Activated naive CD8-positive, alpha-beta T cell treated with anti-CD3 and anti-CD28 coated beads, Interleukin-2, amount 50 U/mL, for 16 hours (primary cell): Measurements from ENCODE around the gene GHSR.

Experiments
- DNase-seq: peaks from one replicate; pipeline ENCODE4 v3.0.0-alpha.2; 2020; ENCODE audit warnings: low read depth, low spot score

The GHSR gene

DNA sequence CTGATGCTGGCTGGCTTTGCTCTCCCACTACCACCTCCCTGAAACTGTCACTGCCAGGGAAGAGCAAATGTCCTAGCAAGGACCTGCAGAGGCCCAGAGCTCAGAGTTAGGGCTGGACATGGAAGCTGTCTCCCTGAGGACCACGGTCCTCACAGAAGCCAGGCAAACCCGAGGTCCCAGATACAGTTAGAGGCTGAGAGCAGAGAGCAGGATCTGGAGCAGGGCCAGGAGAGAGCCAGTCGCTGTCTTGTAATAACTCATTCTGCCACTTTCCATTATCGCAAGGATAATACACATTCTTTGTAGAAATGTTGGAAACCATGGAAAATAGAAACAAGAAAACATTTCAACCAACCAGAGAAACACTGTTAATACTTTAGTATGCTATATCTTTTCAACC is 10.1 kb downstream of the GHSR start:
- DNase-seq = no peak

DNA sequence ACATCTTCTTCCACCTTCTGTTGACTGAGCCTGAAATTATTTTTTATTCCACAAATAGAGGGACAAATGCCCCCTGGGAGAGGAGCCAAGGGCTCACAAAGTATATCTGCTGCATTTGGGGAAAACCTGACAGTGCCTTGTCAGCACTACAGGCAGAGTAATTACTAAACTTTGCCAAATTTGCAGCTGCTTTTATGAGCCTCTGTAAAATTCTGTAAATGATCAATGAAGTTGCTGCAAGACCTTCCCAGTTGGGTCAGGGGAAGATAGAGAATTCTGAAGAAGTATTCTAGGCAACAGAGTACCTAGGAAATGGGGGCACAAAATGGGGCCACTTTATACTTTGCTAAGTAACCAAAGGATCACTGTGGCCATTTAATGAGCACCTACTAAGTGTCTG is 10.5 kb downstream of the GHSR start:
- no peak for DNase-seq

DNA sequence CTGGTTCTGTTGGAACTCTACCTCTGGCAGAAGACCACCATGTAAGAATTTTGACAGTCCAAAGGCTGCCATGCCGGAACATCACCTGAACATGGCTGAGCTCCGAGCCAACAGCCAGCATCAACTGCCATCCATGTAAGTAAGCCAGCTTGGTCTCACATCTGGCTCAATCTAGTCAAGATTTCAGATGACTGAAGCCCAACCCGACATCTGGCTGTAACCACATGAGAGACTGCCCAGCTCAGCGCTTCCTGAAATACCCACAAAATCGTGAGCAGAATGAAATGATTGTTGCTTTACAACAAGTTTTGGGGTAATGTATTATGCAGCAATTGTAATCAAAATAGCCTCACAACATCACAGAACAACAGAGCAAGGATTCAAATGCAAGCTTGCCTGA is 32.9 kb downstream of the GHSR start:
- DNase-seq = no peak

DNA sequence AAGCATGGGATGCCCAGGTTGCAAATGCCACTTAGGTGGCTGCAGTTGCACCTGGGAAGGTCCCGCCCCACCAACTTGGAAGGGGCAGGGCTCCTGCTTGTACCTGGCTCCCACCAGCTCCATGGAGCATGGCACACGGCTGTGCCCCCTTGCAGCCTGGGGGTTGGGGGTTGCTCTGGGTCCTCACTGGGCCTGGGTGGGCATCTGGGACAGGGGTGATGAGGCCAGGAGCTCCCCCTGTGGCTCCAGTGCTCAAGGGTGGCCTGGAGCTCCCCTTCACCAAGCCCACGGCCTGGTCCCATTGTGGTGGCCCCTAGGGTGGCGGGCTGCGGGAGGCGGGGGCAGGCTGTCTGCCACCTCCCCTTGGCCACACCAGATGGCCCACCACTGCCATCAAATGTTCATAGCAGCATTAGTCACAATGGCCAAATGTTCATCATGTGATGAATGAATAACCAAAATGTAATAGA is 36.7 kb downstream of the GHSR start:
- no peak for DNase-seq

DNA sequence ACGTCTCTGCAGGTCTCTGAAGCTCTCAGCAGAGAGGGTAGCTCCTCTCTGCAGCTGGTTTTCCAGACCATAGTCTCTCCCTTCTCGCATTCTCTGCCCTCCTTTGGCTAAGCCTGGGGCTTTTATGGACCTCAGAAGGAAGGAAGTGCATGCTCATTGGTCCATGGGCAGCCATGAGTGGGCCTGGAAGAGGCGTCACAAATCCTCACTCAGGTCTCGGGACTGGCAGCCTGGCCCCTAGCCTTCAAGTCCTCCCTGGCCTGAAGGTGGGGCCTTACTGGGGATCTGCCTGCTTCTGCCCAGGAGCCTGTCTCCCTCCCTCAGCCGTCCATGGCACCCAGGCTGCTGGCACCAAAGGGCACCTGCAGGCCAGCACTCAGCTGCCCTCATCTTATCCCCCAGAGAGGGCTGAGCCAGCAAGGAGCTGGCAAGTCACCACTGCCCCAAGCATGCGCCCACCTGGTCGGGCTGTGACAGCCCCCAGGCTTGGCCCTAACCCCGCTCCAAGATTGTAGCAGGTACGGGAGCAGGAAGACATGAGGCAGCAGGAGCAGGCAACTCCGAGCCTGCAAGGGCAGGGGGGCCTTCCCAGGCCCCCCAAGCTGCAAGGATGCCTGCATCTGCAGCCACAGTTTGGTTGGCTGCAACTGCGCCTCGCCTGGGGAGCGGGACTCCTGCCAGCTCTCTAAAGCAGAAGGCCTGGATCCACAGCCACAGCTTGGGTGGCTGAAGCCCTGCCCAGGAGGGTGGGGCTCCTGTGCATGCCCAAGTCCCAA is 37.4 kb downstream of the GHSR start:
- no peak for DNase-seq

DNA sequence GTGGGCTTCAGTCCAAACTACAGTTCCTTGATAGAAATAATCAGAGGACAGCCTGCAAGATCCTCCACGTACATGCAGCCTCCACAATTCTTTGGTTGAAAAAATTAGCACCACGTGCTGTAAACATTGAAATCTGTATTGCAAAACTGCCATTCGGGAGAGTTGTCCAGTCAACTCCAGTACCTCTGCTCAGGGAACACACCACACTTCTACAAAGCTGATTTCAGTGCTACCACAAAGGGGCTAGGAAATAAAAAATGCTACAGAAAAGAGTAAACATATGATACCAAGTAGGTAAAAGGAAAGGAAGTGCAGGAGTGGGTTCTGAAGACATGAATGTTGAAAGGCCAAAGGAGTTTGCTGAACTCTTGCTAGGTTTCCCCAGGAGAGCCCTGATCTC is 40.4 kb downstream of the GHSR start:
- no peak for DNase-seq

DNA sequence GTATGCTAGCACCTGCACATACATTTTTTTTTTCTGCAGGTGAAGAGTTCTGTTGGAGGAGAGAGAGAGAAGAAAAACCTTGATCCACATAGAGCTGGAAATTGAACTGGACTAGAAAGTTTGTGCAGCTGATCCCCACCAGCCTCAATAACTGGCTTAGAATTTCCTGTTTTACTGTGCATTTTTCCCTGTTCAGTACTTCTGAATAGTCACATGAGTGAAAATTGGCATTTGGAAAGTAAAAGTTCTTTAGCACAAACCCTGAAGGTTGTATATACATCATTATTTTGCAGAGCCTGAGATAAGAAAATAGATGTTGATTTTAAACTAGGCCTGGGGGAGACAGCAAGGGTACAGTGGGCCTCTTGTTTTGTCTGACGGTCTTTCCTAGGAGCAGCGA is 42.3 kb downstream of the GHSR start:
- DNase-seq = no peak

DNA sequence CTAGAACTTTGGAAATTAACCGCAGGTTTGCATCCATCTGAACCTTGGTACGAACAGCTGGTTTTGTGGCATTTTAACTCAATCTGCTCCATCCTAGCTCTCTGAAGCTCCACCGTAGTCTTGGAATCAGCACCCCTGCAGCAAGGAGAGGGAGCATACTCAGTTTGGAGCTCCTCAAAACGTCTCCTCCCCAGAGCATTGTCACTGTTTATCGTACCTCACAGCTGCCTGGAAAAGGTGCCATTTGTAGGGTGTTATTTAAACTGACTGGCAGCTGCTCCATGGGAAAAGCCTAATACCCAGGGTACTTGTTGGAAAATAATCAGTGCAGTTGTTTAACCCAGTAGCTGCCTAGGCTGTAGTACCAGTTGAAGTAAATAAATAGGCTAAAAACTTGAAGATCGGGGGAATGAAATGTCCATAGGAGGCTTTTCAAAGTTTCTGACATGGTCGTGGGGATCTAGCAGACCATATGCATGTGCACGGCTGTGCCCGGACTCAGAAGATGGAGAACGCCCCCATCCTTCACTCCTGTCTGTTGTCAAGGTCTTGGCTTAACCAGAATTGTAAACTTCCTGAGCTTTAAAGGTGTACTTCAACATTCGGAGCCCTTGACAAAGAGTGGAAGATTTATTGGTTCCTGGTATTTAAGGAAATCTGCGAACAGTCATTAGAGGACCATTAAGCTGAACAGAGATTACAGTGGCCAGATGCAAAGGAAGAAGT is 43.9 kb downstream of the GHSR start:
- no peak for DNase-seq

DNA sequence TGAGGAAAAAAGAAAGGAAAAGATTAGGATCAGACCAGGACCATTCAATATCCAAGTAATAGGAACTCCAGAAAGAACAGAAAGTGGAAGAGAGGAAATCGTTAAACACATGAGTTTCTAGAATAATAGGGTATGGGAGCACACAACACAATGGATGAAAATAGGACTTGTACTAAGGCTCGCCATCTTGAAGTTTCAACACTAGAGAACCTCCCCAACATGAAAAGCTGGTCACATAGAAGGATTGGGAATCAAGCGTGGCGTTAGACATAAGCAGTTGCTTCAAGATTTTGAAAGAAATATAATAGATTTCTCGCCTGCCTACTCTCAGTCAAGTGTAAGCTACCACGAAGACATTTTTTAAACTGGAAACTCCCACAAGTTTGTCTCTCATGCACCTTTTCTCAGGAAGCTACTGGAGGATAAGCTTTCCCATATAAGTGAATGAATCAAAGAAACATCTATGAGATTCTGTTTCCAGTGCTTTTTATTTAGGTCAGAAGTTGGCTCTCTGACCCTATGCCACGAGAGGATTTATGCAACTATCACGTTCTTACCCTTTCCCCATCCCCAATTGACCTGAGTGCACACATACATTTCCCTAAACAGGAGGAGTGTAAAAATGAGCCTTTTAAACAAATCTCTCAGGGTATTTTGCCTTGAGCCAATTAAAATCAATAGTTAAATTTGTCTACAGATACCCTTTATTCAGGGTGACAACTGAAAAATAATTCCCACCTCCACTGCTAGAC is 45.2 kb downstream of the GHSR start:
- no peak for DNase-seq

DNA sequence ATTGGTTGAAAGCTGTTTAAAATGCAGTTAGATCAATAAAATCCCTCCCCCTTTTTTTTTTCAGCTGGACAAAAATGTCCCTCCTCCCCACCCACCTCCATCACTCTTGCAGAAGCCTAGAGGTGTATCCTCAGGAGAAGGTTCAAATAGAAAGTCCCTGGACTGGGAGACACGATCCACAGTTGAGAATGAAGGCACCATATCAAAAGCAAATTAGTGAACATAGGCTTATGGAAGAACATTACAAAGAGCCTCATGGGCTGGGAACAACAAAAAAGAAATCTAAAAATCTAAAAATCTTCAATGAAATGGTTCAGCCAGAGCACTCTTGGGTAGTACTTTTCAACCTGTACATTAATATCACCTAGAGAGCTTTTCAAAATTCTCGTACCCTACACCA is 46.2 kb downstream of the GHSR start:
- DNase-seq = no peak

DNA sequence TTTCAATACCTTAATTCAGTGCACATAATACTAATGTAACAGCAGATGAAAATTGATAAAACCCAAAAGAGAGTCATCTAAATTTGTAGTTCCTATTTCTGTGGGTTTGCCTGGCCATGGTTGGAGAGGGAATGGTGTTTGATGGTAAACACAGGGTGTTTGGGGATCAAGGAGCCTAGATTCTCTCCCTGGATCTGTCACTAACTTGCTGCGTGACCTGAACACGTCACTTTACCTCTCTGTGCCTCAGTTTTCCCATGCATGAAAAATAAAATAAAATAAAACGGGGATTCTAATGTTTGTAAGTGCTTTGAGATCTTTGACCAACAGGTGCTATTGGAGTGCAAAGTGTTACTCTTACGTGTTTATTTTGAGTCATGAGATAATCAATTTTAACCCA is 49.8 kb downstream of the GHSR start:
- DNase-seq = no peak

DNA sequence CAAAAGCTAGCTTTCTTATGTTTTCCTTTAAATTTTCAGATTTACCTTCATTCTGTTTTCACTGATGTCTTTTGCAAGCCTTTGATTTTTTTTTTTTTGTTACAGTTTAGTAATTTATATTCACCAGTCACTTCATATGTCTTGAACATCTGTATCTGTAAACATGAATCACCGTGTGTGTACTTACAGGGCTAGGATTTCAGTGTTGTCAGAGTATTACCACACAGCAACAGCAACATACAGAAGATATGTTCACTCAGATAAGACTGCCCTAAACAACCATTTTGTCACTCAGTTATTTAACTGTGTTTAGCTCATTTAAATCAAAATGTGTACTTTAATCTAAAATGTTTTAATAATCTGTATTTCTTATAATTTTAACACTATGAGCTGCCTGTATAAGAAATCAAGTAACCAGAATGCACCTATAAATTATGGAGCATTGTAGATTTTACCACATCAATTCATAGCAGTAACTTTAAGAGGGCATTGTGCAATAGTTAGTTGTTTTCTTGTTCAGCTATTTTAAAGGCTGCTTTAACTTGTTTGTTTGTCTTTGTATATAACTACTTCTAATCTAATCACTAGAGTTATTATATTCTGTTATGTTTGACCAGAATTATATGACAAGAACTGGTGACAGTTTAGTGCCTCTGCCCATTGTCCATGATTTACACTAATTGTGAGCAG is 50.4 kb downstream of the GHSR start:
- no peak for DNase-seq

DNA sequence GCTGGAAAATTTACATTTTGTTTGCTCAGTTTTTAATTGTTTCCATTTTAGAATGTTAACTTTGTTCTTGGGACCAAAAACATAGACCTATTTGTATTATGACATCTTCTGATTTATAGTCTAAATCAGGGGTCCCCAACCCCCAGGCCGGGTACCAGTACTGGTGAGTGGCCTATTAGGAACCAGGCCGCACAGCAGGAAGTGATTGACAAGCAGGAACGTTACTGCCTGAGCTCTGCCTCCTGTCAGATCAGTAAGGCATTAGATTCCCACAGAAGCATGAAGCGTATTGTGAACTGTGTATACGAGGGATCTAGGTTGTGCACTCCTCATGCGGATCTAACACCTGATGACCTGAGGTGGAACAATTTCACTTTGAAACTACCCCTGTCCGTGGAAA is 51.9 kb downstream of the GHSR start:
- DNase-seq = no peak

DNA sequence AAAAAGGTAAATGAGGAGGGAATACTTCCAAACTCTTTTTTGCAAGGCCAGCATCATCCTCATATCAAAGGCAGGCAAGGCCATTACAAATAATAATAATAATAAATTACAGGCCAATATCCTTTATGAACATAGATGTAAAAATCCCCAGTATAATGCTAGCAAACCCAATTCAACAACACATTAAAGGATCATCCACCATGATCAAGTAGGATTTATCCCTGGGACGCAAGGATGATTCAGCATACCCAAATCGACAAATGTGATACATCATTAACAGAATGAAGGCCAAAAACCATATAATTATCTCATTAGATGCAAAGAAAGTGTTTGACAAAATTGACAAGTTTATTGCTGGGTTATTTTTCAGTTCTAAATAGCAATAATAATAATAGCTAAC is 53.6 kb downstream of the GHSR start:
- no peak for DNase-seq
